ENCODE measurements around the gene TIGD6.

- TF ChIP-seq CTCF (IDR thresholded peaks at IDR 0.05) = no peak
- TF ChIP-seq ZFX (IDR thresholded peaks at IDR 0.05; ENCODE audit: borderline replicate concordance) = no peak
Observed at GRCh38 chr5:149998281-149998680, 2.2 kb downstream of the TIGD6 start.
